DMS53 (cell line): ENCODE measurements around the gene C1orf21.

Source experiments
- DNase-seq: peaks from one replicate; lab custom pipeline; 2025; lab: John Stamatoyannopoulos, UW

Gene C1orf21

GRCh38 chr1:184656221-184656620 is 269.4 kb downstream of the C1orf21 start:
- no peak for DNase-seq

- DNase-seq, result no peak
These were observed 271.2 kb downstream of the C1orf21 start for GRCh38 chr1:184658055-184658454.

- DNase-seq, result no peak
These were observed 273.8 kb downstream of the C1orf21 start for GRCh38 chr1:184660462-184661191.

- no peak for DNase-seq
These were observed 275.0 kb downstream of the C1orf21 start for GRCh38 chr1:184661801-184662200.

GRCh38 chr1:184664042-184664660 is 277.3 kb downstream of the C1orf21 start:
- DNase-seq, result peak; percentile 84

- DNase-seq, result no peak
These were observed 277.8 kb downstream of the C1orf21 start for GRCh38 chr1:184664661-184665060.

GRCh38 chr1:184665360-184665759 is 278.5 kb downstream of the C1orf21 start:
- no peak for DNase-seq

- no peak for DNase-seq
These were observed 282.6 kb downstream of the C1orf21 start for GRCh38 chr1:184669391-184669790.

- DNase-seq, result no peak
These were observed 285.3 kb downstream of the C1orf21 start for GRCh38 chr1:184672013-184672726.

- DNase-seq, result no peak
These were observed 286.5 kb downstream of the C1orf21 start for GRCh38 chr1:184673305-184673704.

GRCh38 chr1:184677344-184677743 is 290.5 kb downstream of the C1orf21 start:
- DNase-seq, result no peak
